PFSK-1 (cell line): Measurements from ENCODE around the gene NTM.

Experiments used
- POLR2AphosphoS5 ChIP-seq: IDR thresholded peaks from 2 replicates; pipeline ENCODE4 v1.6.1; 2012; ENCODE audit warnings: low read depth, mild to moderate bottlenecking, control low read depth, low read length, moderate library complexity
- REST ChIP-seq, 2 experiments: IDR thresholded peaks; 2 replicates each; pipeline versions ENCODE4 v1.6.1 to v1.8.0; 2011 to 2012; ENCODE audit warnings: low read depth in 2 of 2, low read length in 2 of 2, control low read depth in 1 of 2, inconsistent platforms in 1 of 2, mild to moderate bottlenecking in 1 of 2, moderate library complexity in 1 of 2; ENCODE audit not compliant: insufficient read depth in 1 of 2
- SIN3A ChIP-seq: IDR thresholded peaks from 2 replicates; pipeline ENCODE4 v1.6.1; 2012; ENCODE audit warnings: mild to moderate bottlenecking, low read length, moderate library complexity, borderline replicate concordance; ENCODE audit not compliant: insufficient read depth
- TAF1 ChIP-seq: IDR thresholded peaks from 2 replicates; pipeline ENCODE4 v1.6.1; 2012; ENCODE audit warnings: low read length, control low read depth, borderline replicate concordance; ENCODE audit not compliant: insufficient read depth

GRCh38 chr11:132256528-132257279, 886.3 kb downstream of the NTM start:
- TF ChIP-seq REST (IDR thresholded peaks at IDR 0.05; ENCODE audit: insufficient read depth in 1 of 2, low read depth in 2 of 2, low read length in 2 of 2): no peak
- TF ChIP-seq POLR2AphosphoS5: no peak
- TF ChIP-seq SIN3A: no peak
- no peak for TF ChIP-seq TAF1
